Measurements from ENCODE around the gene CCDC182. TPM values are rescaled to one million over a fixed set of nuclear protein-coding genes. Genes with fewer than 3 reads are reported as not detected.
A peak's percentile ranks its signal among the peaks of the same experiment; 100 is the strongest.

CCDC182 gene
- polyA plus RNA-seq, 6 donors from 2014 or later, result not detected

DNA sequence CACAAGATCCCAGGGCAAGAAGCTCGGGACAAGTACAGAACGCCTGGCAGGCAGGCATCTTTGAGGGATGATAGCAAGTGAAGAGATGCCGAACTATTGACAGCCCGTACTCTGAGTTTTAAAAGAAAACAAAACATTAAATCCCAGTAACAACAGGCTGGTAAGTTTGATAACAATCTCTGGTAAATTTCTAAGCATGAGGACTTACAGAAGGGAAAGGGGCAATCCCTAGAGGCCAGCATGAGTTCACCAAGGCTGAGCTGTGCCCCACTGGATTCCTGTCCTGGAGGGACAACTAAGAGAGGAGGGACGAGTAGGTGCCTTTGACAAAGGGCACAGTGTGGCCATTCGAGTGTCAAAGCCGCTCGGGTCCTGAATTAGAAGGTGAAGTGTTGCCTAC is 26.2 kb downstream of the CCDC182 start:
- no peaks in the 10 kb centered on the region for H3K9me3 Mint-ChIP-seq
- H3K4me3 Mint-ChIP-seq, result no peak overlapping the region
- DNase-seq, result no peak
- no peaks in the 10 kb centered on the region for H3K36me3 Mint-ChIP-seq
- ATAC-seq (ENCODE audit: low read depth in 2 of 2), result no peak
- H3K4me1 Mint-ChIP-seq, result peaks cover 9 to 17% (median 16%) of the 10 kb centered on the region in 3 donors
- no peak overlapping the region for H3K27ac Mint-ChIP-seq
- peaks cover 5 to 30% (median 16%) of the 10 kb centered on the region in 3 donors for H3K27me3 Mint-ChIP-seq

DNA sequence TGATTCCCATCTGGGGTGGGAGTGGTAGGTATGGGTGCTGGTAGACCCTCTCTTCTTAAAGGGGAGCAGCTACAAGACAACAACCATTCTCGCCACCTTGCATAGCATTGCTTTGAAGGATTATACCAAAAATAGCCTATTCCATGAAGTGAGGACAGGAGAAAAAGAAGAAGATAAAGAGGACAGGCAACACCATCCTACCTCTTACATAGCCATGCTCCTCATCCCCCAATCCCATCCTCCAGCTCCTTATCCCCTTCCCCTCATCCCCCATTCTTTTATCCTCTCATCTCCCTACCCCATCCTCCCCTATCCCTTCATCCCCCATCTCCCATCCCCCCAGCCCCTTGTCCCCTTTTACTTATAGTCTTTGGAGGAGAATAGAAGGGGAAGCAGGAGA is 29.1 kb downstream of the CCDC182 start:
- DNase-seq (no peak), ATAC-seq (ENCODE audit: low read depth in 2 of 2) (no peak)
- Mint-ChIP-seq H3K27me3 (peaks cover 0 to 38% (median 22%) of the 10 kb centered on the region in 3 donors), H3K4me3 (no peak overlapping the region), H3K36me3 (peaks cover 0 to 10% of the 10 kb centered on the region in 2 donors), H3K4me1 (no peaks in the 10 kb centered on the region), H3K27ac (no peak overlapping the region), H3K9me3 (peaks cover 0 to 7% (median 5%) of the 10 kb centered on the region in 7 donors)

DNA sequence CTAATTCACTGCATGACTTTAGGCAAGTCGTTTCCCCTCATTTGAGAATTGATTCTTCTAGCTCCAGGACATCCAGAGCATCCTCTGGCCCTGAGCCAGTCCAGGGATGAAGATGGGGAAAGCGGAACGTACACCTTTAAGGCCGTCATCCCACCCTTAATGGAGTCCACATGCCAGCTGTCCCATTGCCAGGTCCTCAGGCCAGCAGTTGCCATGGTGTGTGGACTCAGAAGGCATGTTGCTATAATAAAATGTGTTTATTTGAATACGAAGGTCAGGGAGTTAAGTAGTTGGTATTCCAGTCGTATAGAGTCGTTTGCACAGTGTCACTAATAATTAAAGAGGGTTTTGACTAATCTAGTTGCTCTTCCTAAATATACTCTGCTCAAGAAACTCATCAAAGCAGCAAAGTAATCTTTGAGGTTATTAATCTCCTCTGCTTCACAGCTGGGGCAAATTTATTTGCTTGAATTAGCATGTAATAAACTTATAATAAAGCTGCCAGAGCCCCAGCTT is 30.4 kb downstream of the CCDC182 start:
- peaks cover 0 to 38% (median 22%) of the 10 kb centered on the region in 3 donors for H3K27me3 Mint-ChIP-seq
- no peaks in the 10 kb centered on the region for H3K4me1 Mint-ChIP-seq
- peaks cover 6 to 18% of the 10 kb centered on the region in 2 donors for H3K36me3 Mint-ChIP-seq
- H3K4me3 Mint-ChIP-seq, result no peak overlapping the region
- peak overlapping the region in 1 of 6 donors; percentile 34 for H3K27ac Mint-ChIP-seq
- no peak for DNase-seq
- peaks cover 4 to 20% (median 10%) of the 10 kb centered on the region in 7 donors for H3K9me3 Mint-ChIP-seq
- no peak for ATAC-seq (ENCODE audit: low read depth in 2 of 2)

DNA sequence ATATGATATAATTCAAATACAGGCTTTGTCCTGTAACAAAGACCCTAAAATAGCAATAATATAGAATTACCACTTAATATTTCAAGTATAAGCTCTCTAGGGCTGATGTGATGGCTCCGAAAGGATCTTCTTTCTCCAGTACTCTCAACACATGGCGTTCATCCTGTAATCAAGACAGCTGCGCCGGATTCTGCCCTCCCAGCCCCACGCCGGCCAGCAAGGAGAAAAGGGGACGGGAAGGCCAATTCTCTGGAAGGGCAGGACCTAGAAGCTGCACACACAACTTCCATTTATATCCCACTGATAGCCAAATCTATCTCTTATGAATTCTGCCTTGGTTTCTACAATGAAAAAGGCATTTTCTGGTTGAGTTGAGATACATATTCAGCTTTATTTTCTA is 32.0 kb downstream of the CCDC182 start:
- H3K27ac Mint-ChIP-seq, result peak overlapping the region in 1 of 6 donors; percentile 20
- H3K4me3 Mint-ChIP-seq, result peak overlapping the region in 2 of 8 donors; percentile 16 to 51
- peaks cover 0 to 32% (median 22%) of the 10 kb centered on the region in 3 donors for H3K27me3 Mint-ChIP-seq
- peaks cover 7 to 19% of the 10 kb centered on the region in 2 donors for H3K36me3 Mint-ChIP-seq
- DNase-seq (no peak), ATAC-seq (ENCODE audit: low read depth in 2 of 2) (no peak)
- H3K4me1 Mint-ChIP-seq, result no peaks in the 10 kb centered on the region
- peaks cover 4 to 26% (median 12%) of the 10 kb centered on the region in 7 donors for H3K9me3 Mint-ChIP-seq

DNA sequence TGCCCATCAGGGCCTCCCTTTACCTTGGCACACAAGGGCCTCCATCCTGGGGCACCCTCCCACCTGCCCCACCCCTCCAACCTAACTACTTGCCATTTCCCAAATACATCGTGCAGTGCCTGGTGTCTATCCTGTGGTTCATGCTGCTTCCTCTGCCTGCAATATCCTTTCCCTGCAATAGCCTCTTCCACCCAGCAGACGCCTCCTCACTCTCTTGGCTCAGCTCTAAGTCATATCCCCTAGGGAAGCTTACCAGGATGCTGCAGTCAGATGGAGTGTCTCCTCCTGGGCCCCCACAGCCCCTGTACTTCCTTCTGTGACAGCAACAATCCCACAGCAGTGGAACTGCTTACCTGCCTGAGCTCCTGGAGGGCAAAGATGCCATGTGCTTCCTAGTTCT is 36.7 kb downstream of the CCDC182 start:
- H3K27me3 Mint-ChIP-seq, result peaks cover 0 to 4% (median 3%) of the 10 kb centered on the region in 3 donors
- no peak for DNase-seq
- H3K9me3 Mint-ChIP-seq, result peaks cover 4 to 26% (median 12%) of the 10 kb centered on the region in 7 donors
- H3K4me1 Mint-ChIP-seq, result peaks cover 0 to 4% (median 0%) of the 10 kb centered on the region in 3 donors
- H3K4me3 Mint-ChIP-seq, result no peak overlapping the region
- H3K36me3 Mint-ChIP-seq, result peaks cover 7 to 19% of the 10 kb centered on the region in 2 donors
- H3K27ac Mint-ChIP-seq, result peak overlapping the region in 1 of 6 donors; percentile 23
- ATAC-seq (ENCODE audit: low read depth in 2 of 2), result no peak

DNA sequence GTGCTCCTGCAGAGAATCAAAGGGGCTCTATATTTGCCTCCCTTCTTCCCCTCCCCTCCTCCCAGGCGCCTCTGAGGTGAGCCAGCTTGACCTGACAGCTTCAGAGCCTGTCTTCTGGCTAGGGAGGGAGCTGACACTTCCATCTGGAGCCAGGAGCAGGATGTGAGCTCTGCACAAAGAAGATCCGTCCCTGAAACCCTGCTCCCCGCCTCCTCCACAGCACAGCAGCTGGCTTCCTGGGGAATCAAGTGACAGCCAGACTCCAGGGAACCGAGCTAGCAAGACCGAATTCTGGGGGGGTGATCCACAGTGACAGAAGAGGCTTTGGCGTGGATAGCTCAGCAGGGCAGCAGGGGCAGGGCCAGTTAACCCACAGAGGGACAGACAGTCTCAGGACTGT is 37.2 kb downstream of the CCDC182 start:
- DNase-seq (no peak), ATAC-seq (ENCODE audit: low read depth in 2 of 2) (no peak)
- H3K9me3 Mint-ChIP-seq, result peaks cover 4 to 26% (median 12%) of the 10 kb centered on the region in 7 donors
- peaks cover 0 to 4% (median 0%) of the 10 kb centered on the region in 3 donors for H3K4me1 Mint-ChIP-seq
- no peaks in the 10 kb centered on the region for H3K27me3 Mint-ChIP-seq
- peak overlapping the region in 2 of 6 donors; percentile 66 to 67 for H3K27ac Mint-ChIP-seq
- H3K4me3 Mint-ChIP-seq, result no peak overlapping the region
- peaks cover 7 to 19% of the 10 kb centered on the region in 2 donors for H3K36me3 Mint-ChIP-seq

DNA sequence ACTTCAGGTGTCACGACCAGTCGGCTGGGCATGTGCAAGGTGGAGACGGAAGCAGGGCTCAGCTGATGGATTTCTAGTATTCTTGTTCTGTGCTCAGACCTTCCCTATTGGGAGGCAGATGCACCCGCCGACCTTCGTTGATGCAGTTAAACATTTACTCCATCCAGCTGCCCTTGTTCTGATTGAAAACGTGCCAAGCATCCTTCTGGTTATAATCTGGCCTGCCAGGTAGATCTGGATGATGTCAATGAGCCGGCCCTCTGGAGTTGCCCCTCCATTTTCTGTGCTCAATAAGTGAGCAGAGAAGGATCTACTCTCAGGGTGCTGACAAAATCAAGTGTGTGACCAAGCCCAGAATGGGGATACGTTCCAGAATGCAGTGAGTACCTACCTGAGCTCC is 38.3 kb downstream of the CCDC182 start:
- Mint-ChIP-seq H3K4me3 (no peak overlapping the region), H3K27me3 (no peaks in the 10 kb centered on the region), H3K27ac (peak overlapping the region in 1 of 6 donors; percentile 56), H3K9me3 (peaks cover 4 to 26% (median 12%) of the 10 kb centered on the region in 7 donors), H3K4me1 (peaks cover 0 to 4% (median 0%) of the 10 kb centered on the region in 3 donors), H3K36me3 (peaks cover 7 to 16% of the 10 kb centered on the region in 2 donors)
- no peak for DNase-seq
- no peak for ATAC-seq (ENCODE audit: low read depth in 2 of 2)

DNA sequence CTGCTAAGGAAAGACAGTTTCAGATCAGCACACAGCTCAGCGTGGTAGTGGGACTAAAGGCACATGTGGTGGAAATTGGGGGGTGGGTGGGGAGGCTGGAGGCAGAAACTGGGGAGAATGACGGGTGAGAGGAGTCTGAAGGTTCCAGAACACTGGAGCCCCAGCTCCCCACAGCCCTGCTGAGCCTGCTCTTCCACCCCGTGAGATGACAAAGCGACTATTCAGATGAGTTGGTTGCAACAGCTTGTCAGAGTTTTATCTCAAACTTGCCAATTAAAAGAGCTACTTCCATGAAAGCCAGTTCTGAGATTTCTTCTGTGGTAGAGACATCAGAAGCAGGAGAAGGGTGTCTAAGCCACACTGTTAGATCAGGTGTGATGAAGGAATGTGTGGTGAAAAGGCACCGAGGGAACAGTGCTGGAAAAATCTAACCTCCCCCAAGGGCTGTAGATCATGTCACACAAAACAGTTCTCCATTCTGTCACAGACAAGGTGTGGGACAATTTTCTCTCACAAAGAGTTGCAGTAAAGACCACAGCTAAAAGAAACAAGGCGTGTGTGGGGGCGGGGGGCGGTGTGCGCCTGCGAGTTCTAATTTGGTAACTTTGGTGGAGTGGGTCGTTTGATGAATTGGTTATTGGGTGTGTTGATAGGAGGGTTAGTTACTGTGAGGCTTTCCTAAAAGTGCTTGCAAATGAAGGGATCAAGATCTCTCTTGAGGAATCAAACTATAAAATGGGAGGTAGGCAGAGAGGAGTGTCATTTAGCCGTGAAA is 39.0 kb downstream of the CCDC182 start:
- Mint-ChIP-seq H3K27ac (peak overlapping the region in 2 of 6 donors; percentile 56 to 69), H3K4me3 (peak overlapping the region in 1 of 8 donors; percentile 51), H3K9me3 (peaks cover 0 to 20% (median 10%) of the 10 kb centered on the region in 7 donors)

DNA sequence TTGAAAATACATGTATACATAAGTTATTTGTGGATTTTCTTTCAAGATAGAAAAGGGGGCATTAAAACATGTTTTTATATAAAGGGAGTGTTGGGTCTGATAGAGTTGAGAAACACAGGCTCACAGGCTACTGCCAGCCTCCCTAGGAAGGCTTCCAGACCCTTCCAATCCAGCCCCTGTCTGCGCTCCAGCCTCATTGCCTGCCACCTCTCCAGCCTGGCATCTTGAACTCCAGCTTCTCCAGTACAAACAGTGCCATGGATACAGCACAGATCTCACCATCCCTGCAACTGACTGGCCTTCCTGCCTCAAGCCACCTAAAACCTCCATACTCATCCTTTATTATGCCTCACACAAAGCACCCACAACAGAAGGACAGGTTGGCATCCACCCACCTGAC is 40.7 kb downstream of the CCDC182 start:
- H3K27me3 Mint-ChIP-seq, result no peaks in the 10 kb centered on the region
- H3K4me3 Mint-ChIP-seq, result no peak overlapping the region
- peaks cover 0 to 4% (median 0%) of the 10 kb centered on the region in 7 donors for H3K9me3 Mint-ChIP-seq
- no peaks in the 10 kb centered on the region for H3K36me3 Mint-ChIP-seq
- H3K4me1 Mint-ChIP-seq, result peaks cover 0 to 4% (median under 1%) of the 10 kb centered on the region in 3 donors
- DNase-seq (no peak), ATAC-seq (ENCODE audit: low read depth in 2 of 2) (no peak)
- no peak overlapping the region for H3K27ac Mint-ChIP-seq

More for the DNA sequence above, 39.0 kb downstream of the CCDC182 start:
- H3K36me3 Mint-ChIP-seq, result peaks cover 7 to 10% of the 10 kb centered on the region in 2 donors
- DNase-seq (no peak), ATAC-seq (ENCODE audit: low read depth in 2 of 2) (no peak)
- H3K4me1 Mint-ChIP-seq, result peaks cover 0 to 4% (median 0%) of the 10 kb centered on the region in 3 donors
- no peaks in the 10 kb centered on the region for H3K27me3 Mint-ChIP-seq

DNA sequence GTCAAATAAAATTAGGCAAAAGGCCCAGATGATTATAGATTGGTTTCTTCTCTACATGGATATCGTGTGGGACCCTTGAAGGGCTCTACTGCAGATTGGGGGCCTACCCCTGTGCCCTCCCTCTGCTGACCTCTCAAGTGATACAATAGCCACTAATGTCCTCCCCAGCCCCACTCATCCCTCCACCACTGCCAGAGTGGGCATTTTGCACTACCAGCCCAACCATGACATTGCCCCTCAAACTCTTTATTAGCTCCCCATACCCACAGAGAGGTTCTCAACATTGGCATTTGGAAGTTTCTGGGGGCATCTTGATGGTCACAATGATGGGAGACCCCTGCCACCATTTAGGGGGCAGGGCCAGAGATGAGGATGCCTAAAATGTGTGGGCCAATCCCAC is 41.8 kb downstream of the CCDC182 start:
- DNase-seq, result no peak
- H3K9me3 Mint-ChIP-seq, result no peaks in the 10 kb centered on the region
- H3K4me1 Mint-ChIP-seq, result peaks cover 0 to 4% (median 3%) of the 10 kb centered on the region in 3 donors
- no peaks in the 10 kb centered on the region for H3K36me3 Mint-ChIP-seq
- no peak for ATAC-seq (ENCODE audit: low read depth in 2 of 2)
- H3K27me3 Mint-ChIP-seq, result no peaks in the 10 kb centered on the region
- no peak overlapping the region for H3K4me3 Mint-ChIP-seq
- H3K27ac Mint-ChIP-seq, result no peak overlapping the region

DNA sequence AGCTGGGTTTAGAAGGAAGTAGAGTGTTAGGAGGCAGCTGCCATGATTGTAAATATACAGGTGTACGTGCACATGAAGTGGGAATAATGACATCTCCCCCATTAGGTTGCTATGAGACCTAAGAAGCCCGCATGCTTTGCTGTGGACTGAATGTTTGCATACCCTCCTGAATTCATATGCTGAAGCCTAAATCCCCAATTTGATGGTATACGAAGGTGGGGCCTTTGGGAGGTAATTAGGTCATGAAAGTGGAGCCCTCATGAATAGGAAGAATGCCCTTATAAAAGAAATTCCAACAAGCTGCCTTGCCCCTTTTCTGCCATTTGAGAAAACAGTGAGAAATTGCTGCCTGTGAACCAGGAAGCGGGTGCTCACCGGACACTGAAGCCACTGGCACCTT is 44.0 kb downstream of the CCDC182 start:
- DNase-seq (no peak), ATAC-seq (ENCODE audit: low read depth in 2 of 2) (no peak)
- H3K4me3 Mint-ChIP-seq, result no peak overlapping the region
- no peaks in the 10 kb centered on the region for H3K27me3 Mint-ChIP-seq
- H3K27ac Mint-ChIP-seq, result no peak overlapping the region
- no peaks in the 10 kb centered on the region for H3K36me3 Mint-ChIP-seq
- H3K9me3 Mint-ChIP-seq, result no peaks in the 10 kb centered on the region
- peaks cover under 1 to 3% (median 2%) of the 10 kb centered on the region in 3 donors for H3K4me1 Mint-ChIP-seq

DNA sequence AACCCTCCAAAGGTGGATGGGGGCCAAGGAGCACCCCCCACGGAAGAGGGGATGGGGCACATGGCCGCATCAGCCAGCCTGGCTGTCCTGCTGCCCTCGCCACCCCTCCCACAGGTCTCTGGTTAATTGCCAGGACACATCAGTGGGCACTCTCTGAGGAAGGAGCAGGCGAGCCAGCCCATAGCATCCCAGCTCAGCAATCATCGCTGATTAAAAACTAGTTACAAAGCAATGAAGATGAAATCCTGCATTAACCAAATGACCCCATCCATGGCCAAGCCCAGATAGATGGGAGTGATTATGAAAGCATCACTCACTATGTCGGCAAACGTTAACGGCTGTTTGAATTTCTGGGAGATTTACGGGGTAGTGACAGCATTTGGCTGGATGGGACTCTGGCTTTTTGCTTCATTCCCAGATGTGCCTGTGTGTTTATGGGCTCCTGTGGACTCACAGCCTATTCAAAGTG is 45.3 kb downstream of the CCDC182 start:
- peaks cover 3 to 6% (median 3%) of the 10 kb centered on the region in 3 donors for H3K4me1 Mint-ChIP-seq
- H3K36me3 Mint-ChIP-seq, result no peaks in the 10 kb centered on the region
- peaks cover 0 to 3% (median 2%) of the 10 kb centered on the region in 7 donors for H3K9me3 Mint-ChIP-seq
- no peaks in the 10 kb centered on the region for H3K27me3 Mint-ChIP-seq
- DNase-seq (no peak), ATAC-seq (ENCODE audit: low read depth in 2 of 2) (no peak)
- peak overlapping the region in 1 of 6 donors; percentile 39 for H3K27ac Mint-ChIP-seq
- peak overlapping the region in 2 of 8 donors; percentile 6 to 59 for H3K4me3 Mint-ChIP-seq

DNA sequence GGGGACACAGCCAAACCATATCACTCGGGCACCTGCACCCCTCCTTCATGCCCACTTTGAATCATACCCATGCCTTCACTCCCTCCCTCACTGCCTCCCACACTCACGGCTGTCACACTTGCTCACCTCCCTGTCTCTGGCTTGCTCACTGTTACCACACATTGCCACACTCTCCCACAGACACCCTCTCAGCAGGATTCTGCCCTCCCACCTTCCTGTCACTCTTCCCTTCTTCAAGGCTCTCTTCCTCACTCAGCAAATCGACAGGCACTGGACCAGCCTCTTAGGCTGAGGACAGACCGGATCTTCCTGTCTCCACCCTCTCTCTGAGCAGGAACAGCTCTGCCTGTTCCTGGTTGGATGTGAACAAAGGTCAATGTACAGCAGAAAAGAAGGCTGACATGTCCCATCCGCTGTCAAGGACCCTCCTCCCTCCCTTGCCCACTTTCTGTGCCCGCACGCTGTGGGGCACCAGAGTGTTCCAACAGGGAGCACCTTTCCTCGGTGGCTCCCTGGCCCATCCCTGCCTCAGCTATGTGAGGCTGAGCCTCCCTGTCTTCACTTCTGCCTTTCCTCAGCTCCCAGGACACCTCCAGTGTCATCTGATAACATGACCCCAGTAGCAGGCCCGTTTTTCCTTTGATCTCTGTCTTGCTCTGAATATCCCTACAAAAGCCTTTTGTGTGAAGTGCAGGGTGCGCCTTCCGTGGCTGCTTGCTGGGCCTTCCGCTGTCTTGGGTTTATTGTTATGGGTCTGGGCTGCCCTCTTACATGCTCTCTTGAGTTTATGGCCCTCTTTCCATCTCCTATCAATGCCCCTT is 47.0 kb downstream of the CCDC182 start:
- H3K27ac Mint-ChIP-seq, result no peak overlapping the region
- ATAC-seq (ENCODE audit: low read depth in 2 of 2) (no peak), DNase-seq (no peak)
- peaks cover 4 to 8% (median 6%) of the 10 kb centered on the region in 3 donors for H3K4me1 Mint-ChIP-seq
- no peak overlapping the region for H3K4me3 Mint-ChIP-seq
- peaks cover 0 to 4% (median 2%) of the 10 kb centered on the region in 7 donors for H3K9me3 Mint-ChIP-seq
- no peaks in the 10 kb centered on the region for H3K27me3 Mint-ChIP-seq
- H3K36me3 Mint-ChIP-seq, result peaks cover 0 to 7% of the 10 kb centered on the region in 2 donors

Measured in naive B cell (primary cell).